SIG-M5 treated with dmso at 0.1 percent for 504 hours (cell line): ENCODE results near the gene NAALADL2.
"Not testable (repeated sequence)": the region's sequence is repeated elsewhere in the genome, so short reads cannot be mapped to it uniquely, and the experiment has no call there.

Experiments used
- DNase-seq: peaks from one replicate; lab custom pipeline; 2025; ENCODE audit not compliant: unreplicated experiment; lab: John Stamatoyannopoulos, UW

Gene NAALADL2

GRCh38 chr3:175731543-175731942 lies 872.4 kb downstream of the NAALADL2 start:
- no peak for DNase-seq

- no peak for DNase-seq
Observed at GRCh38 chr3:175732017-175732416, 872.9 kb downstream of the NAALADL2 start.

GRCh38 chr3:175735866-175736265 lies 876.7 kb downstream of the NAALADL2 start:
- DNase-seq: no peak

GRCh38 chr3:175737646-175738572 lies 878.8 kb downstream of the NAALADL2 start:
- DNase-seq: no peak

GRCh38 chr3:175741951-175742350 lies 882.8 kb downstream of the NAALADL2 start:
- DNase-seq: no peak

- no peak for DNase-seq
Observed at GRCh38 chr3:175743733-175744400, 884.7 kb downstream of the NAALADL2 start.

GRCh38 chr3:175746308-175746707 lies 887.2 kb downstream of the NAALADL2 start:
- DNase-seq: no peak

- no peak for DNase-seq
Observed at GRCh38 chr3:175748087-175748730, 889.1 kb downstream of the NAALADL2 start.

- DNase-seq: no peak
Observed at GRCh38 chr3:175749981-175750380, 890.8 kb downstream of the NAALADL2 start.

GRCh38 chr3:175751089-175751488 lies 892.0 kb downstream of the NAALADL2 start:
- DNase-seq: no peak

- DNase-seq: no peak
Observed at GRCh38 chr3:175763948-175764347, 904.8 kb downstream of the NAALADL2 start.

- DNase-seq: no peak
Observed at GRCh38 chr3:175764722-175765121, 905.6 kb downstream of the NAALADL2 start.

GRCh38 chr3:175770426-175770825 lies 911.3 kb downstream of the NAALADL2 start:
- DNase-seq: no peak

- no peak for DNase-seq
Observed at GRCh38 chr3:175777495-175777894, 918.4 kb downstream of the NAALADL2 start.

- no peak for DNase-seq
Observed at GRCh38 chr3:175777965-175778364, 918.8 kb downstream of the NAALADL2 start.

GRCh38 chr3:175778994-175779393 lies 919.9 kb downstream of the NAALADL2 start:
- DNase-seq: no peak

GRCh38 chr3:175787109-175787508 lies 928.0 kb downstream of the NAALADL2 start:
- not testable (repeated sequence) for DNase-seq

GRCh38 chr3:175792245-175792644 lies 933.1 kb downstream of the NAALADL2 start:
- DNase-seq: no peak

- no peak for DNase-seq
Observed at GRCh38 chr3:175798326-175798725, 939.2 kb downstream of the NAALADL2 start.

GRCh38 chr3:175805825-175806224 lies 946.7 kb downstream of the NAALADL2 start:
- DNase-seq: no peak

- DNase-seq: no peak
Observed at GRCh38 chr3:175807175-175807574, 948.0 kb downstream of the NAALADL2 start.
